SKM-1 treated with dmso at 0.1 percent for 144 hours (cell line): ENCODE data around the gene RP9.
"Not testable (repeated sequence)": the region's sequence is repeated elsewhere in the genome, so short reads cannot be mapped to it uniquely, and the experiment has no call there.

ENCODE experiments used
- DNase-seq: peaks from one replicate; lab custom pipeline; 2025; ENCODE audit not compliant: unreplicated experiment; lab: John Stamatoyannopoulos, UW

RP9 gene

DNA sequence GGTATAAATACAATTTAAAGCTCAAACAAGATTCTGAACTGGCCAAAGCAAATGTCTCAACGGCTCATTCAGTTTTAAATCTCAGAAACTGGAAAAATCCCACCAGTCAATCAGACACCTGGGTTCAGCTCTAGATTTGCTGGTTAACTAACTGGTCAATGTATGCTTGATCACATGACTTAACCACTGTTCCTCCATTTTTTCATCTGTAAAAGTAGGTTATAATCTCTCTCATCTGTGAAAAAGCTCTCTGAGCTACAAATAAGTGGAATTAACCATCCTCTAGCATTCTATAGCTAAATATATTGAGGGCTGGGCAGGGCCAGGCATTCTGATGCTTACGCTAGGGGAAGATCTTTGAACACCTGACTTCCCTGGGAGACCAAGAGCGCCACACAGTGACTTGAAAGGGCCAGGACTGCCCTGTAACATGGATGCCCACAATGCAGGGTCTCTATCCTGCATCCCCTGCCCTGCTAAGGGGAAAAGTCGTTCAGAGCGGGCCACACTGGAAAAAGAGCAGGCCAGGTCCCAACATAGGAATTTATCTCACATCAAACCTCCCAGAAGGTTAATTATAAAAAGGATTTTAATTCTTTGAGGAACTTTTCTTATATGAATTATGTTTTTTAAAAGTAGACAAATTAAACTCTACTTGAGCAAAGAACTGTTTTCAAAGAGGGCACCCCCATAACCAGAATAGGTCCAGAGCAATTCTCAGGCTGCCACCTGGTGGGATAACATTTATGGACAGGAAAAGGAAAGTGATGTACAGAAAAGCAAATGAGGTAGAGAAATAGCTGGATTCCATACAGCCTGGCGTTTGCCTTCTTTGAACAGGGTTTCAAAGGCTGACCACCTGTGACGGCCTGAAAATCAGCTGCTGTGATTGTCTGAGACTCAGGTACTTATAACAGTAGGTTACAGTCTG, 1.8 kb downstream of the RP9 start:
- DNase-seq, result no peak

DNA sequence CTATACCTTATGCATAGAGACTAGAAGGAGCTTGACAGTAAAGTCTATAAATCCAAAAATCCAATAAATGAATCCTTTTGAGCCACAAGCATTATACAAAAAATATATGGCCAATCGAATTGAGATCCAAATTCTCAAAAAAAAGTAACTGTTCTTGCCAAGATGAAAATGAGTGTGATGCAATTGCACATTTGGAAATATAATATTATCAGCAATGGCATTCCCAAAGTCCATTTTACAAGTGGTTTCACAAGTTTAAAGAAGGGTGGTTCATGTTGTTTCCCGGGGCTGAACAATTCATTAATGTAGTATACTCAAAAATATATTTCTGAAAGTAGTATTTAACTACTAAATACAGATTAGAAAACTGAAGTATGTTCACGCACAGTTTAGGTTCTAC, 7.3 kb downstream of the RP9 start:
- DNase-seq, result no peak

DNA sequence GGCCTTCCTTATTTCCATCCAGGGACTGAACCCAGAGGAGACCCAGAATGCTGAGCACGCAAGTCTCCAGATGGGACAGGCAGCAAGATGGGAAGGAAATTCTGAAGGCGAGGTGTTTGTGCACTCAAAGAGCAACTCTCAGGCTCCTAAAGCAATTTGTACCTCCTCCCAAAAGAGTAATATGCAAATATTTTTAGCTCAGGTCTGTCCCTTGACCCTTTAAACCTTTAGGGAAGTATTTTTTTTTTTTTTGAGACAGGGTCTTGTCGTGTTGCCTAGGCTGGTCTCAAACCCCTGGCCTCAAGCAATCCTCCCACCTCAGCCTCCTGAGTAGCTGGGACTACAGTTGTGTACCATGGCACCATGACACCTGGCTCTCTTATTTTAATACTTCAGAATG, 8.4 kb downstream of the RP9 start:
- no peak for DNase-seq

DNA sequence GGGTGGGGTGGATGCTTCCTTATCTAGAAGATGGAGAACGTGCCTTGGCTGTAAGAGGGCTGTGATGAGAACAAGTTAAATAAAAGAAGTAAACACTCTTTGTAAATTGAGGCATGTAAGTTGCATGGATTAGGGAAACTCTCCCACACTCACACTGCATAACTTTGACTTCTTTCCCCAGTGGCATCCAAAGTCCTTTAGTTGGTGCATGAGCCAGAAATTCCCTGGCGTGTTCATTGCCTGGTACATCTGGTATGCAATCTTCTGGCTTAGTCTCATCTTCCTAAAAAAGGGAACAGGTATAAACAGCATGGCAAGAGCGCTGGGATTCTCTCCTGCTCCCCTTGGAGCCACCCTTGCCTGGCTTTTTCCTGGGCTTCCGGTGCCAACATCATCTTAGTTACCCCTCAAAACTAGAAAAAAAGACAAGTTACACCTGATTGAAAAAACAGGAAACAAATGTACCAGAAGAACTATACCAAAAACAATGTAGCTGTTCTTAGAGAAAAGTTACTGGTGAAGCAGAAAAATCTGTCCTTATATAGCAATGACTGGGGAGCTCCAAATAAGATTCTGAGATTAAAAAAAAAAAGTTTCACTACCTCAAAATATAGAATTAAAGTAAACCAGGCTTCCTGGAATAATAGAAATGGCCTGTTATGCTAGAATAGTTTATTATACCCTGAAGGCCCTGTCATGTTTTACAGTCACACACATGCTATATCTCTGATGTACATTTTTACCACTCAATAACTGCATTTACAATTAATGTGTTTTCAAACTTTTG, 9.9 kb downstream of the RP9 start:
- no peak for DNase-seq

DNA sequence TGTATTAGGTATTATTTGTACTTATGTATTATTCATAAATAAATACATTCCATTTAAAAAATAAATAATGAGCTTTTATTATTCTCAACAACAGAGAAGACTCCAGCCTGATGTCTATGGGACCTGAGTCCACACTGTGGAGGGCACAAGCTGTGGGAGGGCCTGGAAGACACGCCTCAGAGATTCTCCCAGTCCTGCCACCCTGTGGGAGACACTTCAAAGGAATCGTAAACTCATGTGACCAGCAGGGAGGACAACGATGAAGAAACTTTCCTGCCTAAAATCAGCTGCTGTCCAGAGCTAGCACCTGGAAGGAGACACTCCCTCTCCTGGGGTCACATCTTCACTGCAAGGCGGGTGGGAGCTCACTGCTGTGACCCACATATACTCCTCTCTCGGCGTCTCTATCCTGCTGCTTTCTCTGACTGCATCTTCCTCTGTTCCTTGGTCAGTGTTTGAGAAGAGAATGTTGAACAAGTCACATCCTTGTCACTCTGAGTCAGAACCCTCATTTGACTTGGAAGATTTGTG, 14.4 kb downstream of the RP9 start:
- not testable (repeated sequence) for DNase-seq

DNA sequence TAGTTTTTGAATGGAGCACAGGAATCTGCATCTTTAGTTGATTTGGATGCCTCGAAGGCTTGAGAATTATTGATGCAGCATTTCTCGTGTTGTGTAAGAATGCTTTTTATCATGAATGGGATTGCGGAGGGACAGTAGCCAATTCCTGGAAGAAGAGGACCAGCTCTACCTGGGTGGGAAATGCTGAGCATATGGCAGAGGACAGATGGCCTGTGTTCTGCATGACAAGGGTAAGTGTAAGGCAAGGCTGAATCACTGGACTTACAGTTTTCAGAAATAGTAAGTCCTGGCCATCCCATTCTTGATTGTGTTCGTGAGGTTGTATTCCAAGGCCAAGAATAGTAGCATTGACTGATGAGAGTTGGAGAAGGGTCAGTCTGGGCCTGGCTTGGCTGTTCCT, 15.9 kb downstream of the RP9 start:
- no peak for DNase-seq

DNA sequence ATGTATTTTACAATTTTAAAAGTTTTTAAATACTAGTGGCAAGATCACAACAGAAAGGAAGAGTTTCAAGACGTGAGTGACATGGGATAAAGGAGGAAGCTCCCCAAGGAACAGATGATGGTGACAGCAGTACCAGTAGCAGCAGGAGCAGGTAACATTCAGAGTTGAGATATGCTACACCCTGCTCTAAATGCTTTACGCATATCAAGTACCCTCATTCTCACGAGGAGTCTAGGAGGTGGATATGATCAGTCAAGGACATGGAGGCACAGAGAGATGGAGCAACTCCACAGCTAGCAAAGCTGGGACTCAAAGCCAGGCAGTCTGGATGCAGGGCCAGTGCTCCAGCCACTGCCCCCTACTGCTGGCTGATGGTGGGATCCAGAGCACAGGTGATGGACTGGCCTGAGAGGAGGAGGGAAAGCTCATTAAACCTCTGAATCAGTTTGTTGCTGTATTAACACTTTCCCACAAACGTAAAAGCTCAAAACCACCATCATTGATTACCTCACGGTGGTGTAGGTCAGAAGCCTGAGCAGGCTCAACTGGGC, 17.5 kb downstream of the RP9 start:
- DNase-seq, result no peak

DNA sequence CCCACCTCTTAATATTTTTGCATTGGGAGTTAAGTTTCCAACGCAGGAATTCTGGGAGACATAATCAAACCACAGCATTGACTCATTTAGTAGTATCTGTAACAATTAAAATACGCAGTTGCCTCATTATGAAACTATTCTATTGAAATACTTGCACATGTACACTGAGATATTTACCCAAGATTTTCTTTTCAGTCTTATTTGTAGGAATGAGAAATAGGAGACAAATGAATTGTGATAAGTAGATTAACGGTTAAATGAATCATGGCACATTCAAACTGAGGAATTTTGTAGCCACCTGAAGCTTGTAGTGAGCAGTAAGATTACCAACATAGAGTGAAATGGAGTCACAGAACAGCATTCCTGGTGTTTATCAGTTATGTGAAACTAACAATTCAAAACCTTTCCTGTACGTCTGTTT, 18.1 kb downstream of the RP9 start:
- no peak for DNase-seq

DNA sequence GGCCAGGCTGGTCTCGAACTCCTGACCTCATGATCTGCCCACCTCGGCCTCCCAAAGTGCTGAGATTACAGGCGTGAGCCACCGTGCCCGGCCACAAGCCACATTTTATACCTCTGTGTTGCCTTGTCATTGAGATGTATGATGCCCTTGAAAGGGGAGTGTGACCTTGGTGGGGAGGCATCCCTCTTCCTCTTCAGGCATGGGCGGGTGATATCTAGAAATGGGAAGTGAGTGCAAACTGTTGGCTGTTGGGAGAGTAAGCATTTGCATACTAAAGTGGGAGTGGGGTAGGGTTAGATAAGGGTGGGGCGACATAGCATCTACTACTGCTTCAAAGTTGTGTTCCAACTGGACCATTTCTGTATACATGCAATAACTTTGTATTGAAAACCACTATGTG, 20.1 kb downstream of the RP9 start:
- no peak for DNase-seq

DNA sequence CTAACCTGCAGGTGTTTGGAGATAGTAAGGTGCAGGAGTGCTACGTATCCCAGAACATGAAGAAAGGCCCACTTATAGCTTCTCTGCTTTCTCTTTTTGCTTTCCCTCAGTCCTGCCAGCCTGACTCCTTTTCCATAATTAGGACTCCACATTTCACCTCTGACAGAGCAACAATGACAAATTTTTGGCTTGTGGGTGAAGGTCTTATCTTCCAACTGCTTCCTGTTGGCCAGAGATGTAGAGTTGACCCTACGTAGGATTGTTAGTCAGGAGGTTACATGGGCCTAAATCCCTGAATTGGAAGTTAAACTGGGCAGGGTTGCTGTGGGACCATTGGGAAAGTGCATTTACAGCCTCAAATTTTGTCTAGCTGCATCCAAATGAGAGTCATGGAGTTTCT, 21.3 kb downstream of the RP9 start:
- no peak for DNase-seq

DNA sequence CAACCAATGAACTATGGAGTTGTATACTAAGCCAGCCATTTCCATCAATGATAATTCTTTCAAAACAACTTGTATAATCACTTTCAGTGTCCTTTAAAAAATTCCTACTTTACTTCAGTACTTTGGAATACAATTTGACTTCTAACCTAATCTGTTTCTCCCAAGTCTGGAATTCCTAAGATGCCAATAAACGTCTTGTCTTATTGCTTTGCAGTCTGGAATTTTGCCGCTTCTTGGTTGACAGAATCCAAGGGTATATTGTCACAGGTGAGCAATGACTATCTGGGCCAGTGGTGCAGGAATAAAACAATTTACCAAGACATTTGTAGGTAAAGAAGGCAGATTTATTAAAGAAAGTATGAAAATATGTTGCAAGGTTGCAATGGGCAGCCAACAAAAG, 21.8 kb downstream of the RP9 start:
- DNase-seq, result no peak

DNA sequence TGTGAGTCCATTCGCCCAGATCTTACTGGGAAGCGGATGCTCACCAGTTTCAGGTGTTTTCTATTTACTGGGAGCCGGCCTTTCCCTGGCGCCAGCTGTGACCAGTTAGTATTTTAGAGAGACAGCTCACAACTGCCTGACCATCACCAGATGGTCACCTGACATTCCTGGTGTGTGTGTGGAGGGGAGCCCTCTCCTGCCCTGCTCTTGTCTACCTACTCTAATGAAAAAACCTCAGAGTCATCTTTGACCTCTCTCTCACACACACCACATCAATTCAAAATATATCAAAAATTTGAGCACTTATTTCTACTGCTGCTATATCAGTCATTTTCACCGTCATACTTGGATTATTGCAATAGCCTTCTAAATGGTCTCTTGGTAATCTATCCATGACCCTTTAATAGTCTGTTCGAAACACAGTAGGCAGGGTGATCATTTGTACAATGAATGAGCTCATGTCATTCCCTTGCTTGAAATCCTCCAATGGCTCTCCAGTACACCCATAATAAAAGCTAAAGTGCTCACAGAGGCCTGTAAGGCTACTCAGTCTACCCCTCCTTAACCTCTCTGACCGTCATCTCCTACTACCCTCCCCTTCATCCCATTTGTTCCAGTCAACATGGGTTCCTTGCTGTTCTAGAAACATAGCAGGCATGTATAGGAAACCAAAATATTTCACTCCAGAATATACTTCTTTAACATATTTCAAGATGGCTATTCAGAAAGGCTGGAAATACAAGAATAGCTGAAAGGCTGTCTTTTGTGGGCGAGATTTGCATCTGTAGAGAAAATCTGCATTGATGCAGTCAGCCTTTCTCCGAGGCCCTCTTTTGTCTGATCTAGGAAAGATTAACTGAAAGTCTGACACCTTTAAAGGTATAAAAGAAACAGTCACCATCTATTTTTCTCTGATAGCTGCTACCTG, 29.2 kb downstream of the RP9 start:
- DNase-seq, result no peak

DNA sequence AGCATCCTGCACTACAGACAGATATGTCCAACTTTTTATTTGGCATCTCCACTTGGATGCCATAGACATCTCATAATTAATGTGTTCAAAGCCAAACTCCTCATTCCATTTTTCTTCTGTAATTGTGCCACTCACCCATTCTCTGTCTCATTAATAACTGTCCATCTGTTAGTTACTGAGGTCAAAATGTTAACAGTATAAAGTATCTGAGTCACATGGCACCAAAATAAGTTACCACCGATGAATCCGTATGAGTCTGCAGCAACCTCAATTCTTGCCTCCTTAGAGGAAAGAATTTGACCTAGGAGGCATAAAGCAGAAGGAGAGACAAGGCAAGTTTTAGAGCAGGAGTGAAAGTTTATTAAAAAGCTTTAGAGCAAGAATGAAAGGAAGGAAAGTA, 30.1 kb downstream of the RP9 start:
- DNase-seq, result no peak

DNA sequence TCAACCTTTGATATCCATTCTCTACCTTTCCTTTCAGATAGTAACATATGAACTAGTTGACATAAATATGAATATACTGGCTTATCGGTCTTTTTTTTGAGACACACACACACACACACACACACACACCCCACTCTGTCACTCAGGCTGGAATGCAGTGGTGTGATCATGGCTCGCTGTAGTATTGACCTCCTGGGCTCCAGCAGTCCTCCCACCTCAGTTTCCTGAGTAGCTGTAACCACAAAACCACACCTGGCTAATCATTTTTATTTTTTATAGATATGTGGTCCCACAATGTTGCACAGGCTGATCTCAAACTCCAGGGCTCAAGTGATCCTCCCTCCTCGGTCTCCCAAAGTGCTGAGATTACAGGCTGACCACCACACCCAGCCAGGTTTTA, 32.5 kb downstream of the RP9 start:
- DNase-seq, result no peak

DNA sequence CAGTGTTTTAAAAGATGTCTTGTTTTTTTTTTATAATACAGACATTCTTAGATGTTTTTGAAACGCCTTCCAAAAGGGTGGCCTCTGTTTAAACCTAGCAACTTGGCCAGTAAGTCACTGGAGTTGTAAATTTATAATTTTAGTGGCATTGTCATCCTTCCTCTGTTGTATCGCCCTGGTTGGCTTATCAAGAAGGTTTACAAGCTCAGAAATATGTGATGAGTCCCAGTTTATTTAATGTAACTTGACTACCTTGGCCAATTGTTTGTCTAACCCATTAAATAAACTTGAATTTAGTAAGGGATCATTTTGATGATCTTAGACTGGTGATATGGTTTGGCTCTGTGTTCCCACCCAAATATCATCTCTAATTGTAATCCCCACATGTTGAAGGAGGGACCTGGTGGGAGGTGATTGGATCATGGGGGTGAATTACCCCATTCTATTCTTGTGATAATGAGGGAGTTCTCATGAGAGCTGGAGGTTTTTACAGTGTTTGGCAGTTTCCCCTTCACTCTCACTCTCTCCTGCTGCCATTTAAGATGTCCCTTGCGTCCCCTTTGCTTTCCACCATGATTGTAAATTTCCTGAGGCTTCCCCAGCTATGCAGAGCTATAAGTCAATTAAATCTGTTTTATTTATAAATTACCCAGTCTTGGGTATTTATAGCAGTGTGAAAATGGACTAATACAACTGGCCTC, 33.2 kb downstream of the RP9 start:
- no peak for DNase-seq

DNA sequence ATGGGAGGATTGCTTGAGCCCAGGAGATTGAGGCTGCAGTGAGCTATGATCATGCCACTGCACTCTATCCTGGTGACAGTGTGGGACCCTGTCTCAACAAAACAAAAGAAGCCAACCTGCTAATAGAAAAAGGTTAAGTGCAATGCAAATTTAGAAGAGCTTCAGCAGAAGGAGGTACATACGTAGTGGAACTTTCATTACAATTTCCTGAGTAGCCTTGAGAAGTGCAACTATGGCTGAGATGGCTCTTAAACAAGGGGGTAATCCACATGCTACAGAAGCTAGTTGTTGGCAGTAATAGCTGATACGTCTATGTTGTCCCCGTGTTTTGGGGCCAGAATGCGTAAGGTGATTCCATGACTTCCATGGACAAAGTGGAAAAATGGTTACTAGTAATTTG, 36.0 kb downstream of the RP9 start:
- no peak for DNase-seq

DNA sequence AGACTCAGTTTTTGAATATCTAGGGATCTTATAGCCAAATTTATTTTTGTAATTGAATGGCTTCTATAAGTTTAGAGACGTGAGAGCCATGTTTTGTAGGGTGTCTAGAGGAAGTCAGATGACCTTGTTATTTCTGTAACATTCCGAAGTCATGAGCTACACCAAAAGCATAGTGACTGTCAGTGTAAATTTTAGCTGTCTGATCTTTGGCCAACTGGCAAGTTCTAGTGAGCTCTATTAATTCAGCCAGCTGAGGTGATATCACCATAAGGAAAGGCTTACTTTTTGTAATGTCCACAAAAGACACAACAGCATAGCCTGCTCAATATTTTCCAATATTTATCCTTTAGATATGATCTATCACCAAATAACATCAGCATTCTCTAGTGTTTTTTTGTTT, 36.7 kb downstream of the RP9 start:
- DNase-seq, result no peak

DNA sequence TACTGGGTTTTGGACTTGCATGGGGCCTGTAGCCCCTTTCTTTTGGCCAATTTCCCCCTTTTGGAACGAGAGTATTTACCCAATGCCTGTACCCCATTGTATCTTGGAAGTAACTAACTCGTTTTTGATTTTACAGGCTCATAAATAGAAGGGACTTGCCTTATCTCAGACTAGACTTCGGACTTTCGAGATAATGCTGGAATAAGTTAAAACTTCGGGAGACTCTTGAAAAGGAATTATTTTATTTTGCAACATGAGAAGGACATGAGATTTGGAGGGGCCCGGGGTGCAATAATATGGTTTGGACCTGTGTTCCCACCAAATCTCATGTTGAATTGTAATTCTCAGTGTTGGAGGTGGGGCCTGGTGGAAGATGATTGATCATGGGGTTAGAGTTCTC, 38.4 kb downstream of the RP9 start:
- no peak for DNase-seq

DNA sequence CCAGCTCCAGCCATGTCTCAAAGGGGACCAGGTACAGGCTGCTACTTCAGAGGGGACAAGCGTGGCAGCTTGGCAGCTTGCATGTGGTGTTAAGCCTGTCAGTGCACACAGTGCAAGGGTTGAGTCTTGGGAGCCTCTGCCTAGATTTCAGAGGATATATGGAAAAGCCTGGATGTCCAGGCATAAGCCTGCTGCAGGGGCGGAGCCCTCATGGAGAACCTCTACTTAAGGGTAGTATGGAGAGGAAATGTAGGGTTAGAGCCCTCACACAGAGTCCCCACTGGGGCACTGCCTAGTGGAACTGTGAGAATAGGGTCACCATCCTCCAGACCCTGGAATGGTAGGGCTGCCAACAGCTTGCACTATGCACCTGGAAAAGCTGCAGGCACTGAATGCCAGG, 38.9 kb downstream of the RP9 start:
- DNase-seq, result no peak

DNA sequence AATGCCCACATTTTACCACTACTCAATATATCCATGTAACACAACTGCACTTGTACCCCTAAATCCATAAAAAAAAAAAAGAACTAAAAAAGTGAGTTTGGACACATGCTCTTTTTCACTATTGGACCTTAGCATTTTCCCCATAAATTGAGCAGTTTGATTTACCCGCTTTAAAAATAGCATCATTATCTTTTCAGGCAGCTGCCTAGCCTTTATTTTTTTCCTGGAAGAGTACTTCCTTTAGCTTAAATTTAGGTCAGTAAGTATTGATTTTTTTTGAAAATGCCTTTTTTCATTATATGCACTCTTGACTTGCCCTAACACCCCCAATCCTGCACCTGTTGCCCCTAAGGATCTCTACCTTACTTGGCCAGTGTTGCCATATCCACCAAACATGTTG, 41.3 kb downstream of the RP9 start:
- no peak for DNase-seq
